Vagina (tissue), 2 donors: Measurements from ENCODE around the gene GPR55.

Experiments used
- CTCF ChIP-seq, 3 experiments: fragments of 450-650 bp in 2 of 3; fragments of 200-600 bp in 1 of 3; sonication (generic) in 1 of 3; IDR thresholded peaks; one replicate each; pipeline ENCODE4 v1.5.1; 2017 to 2019; ENCODE audit warnings: antibody characterized with exemption in 3 of 3, mild to moderate bottlenecking in 2 of 3, moderate library complexity in 2 of 3
- POLR2A ChIP-seq, 2 donors: fragments of 450-650 bp; IDR thresholded peaks; one replicate each; pipeline ENCODE4 v1.6.1; 2017; ENCODE audit warnings: antibody characterized with exemption in 2 of 2, mild to moderate bottlenecking in 2 of 2, moderate library complexity in 2 of 2

GRCh38 chr2:230874456-230874855, 50.6 kb downstream of the GPR55 start:
- TF ChIP-seq CTCF (IDR thresholded peaks at IDR 0.05): no peak
- no peak for TF ChIP-seq POLR2A (IDR thresholded peaks at IDR 0.05)
